ENCODE measurements around the gene THOC5.

DNA sequence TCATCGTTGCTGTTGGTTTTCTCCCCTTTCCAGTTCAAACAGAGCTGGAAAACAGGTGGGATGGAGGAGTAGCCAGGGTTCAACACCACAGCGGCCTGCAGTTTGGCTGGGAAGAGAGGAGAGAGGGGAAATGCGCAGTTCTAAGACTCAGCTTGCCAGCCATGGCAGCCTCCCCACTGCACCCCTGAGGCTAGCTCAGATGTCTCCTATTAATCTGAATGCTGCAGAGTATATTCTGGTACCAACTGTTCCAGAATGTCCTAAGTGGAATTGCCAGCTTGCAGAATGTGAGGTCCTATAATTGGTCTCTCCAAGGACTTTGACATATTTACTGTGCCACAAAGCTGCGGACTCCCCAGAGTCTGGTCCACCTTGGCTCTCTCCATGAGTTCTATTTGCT, 41.5 kb downstream of the THOC5 start:
- TF ChIP-seq, protein P1, sequence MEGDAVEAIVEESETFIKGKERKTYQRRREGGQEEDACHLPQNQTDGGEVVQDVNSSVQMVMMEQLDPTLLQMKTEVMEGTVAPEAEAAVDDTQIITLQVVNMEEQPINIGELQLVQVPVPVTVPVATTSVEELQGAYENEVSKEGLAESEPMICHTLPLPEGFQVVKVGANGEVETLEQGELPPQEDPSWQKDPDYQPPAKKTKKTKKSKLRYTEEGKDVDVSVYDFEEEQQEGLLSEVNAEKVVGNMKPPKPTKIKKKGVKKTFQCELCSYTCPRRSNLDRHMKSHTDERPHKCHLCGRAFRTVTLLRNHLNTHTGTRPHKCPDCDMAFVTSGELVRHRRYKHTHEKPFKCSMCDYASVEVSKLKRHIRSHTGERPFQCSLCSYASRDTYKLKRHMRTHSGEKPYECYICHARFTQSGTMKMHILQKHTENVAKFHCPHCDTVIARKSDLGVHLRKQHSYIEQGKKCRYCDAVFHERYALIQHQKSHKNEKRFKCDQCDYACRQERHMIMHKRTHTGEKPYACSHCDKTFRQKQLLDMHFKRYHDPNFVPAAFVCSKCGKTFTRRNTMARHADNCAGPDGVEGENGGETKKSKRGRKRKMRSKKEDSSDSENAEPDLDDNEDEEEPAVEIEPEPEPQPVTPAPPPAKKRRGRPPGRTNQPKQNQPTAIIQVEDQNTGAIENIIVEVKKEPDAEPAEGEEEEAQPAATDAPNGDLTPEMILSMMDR (IDR thresholded peaks at IDR 0.05): no peak
- TF ChIP-seq POLR2AphosphoS5 (IDR thresholded peaks at IDR 0.05): no peak
